Calu3 (cell line): ENCODE results near the gene MRPL57. TPM values are rescaled to one million over a fixed set of nuclear protein-coding genes. Genes with fewer than 3 reads are reported as not detected.
A peak's percentile ranks its signal among the peaks of the same experiment; 100 is the strongest.
"Not testable (repeated sequence)": the region's sequence is repeated elsewhere in the genome, so short reads cannot be mapped to it uniquely, and the experiment has no call there.

Experiments
- Bru-seq: library from RNA; stranded (reverse); fragments of 400-500 nt; gene quantifications from one replicate; lab custom pipeline; 2021; lab: Mats Ljungman, UMichigan
- BruChase-seq, 2 experiments: library from RNA; stranded (reverse); fragments of 400-500 nt; gene quantifications; one replicate each; lab custom pipeline; 2021; lab: Mats Ljungman, UMichigan
- BruUV-seq: library from RNA; stranded (reverse); fragments of 400-500 nt; replicated peaks from 2 replicates; lab custom pipeline; 2021; lab: Mats Ljungman, UMichigan
- CTCF ChIA-PET: fragments of 300-600 bp; sonication (Branson Sonifier 250); formaldehyde crosslinking; loops from one replicate; lab custom pipeline; 2022; ENCODE audit warnings: antibody characterized with exemption; lab: Charles Lee
- DNase-seq: peaks from one replicate; pipeline ENCODE4 v3.0.0; 2022
- H3K27ac Mint-ChIP-seq: one replicate; pipeline ENCODE4 v1.8.0; 2022; ENCODE audit warnings: mixed read lengths; ENCODE audit not compliant: unreplicated experiment
- H3K27me3 Mint-ChIP-seq: one replicate; pipeline ENCODE4 v1.8.0; 2022; ENCODE audit warnings: mixed read lengths; ENCODE audit not compliant: unreplicated experiment
- H3K36me3 Mint-ChIP-seq: one replicate; pipeline ENCODE4 v1.8.0; 2022; ENCODE audit warnings: mild to moderate bottlenecking, moderate library complexity, mixed read lengths; ENCODE audit not compliant: insufficient read depth, unreplicated experiment
- H3K4me1 Mint-ChIP-seq: one replicate; pipeline ENCODE4 v1.8.0; 2022; ENCODE audit warnings: mild to moderate bottlenecking, low read depth, mixed read lengths; ENCODE audit not compliant: unreplicated experiment
- H3K4me3 Mint-ChIP-seq: one replicate; pipeline ENCODE4 v1.8.0; 2022; ENCODE audit warnings: mild to moderate bottlenecking, low read depth, moderate library complexity, mixed read lengths; ENCODE audit not compliant: unreplicated experiment
- H3K9me3 Mint-ChIP-seq: one replicate; pipeline ENCODE4 v1.8.0; 2022; ENCODE audit warnings: low read depth, mixed read lengths; ENCODE audit not compliant: unreplicated experiment
- CTCF ChIP-seq: fragments of 200-600 bp; IDR thresholded peaks from one replicate; pipeline ENCODE4 v1.8.0; 2022; ENCODE audit warnings: antibody characterized with exemption; ENCODE audit not compliant: unreplicated experiment
- intact Hi-C: fragments of 100-400 bp; cut with micrococcal nuclease; formaldehyde crosslinking; loops from one replicate; pipeline ENCODE4 v1.10.0; 2022; ENCODE audit not compliant: unreplicated experiment
- long read RNA-seq: library from polyadenylated mRNA; stranded (forward); transcript quantifications from one replicate; pipeline ENCODE4 v2.0.0, GENCODE V29; 2022
- total RNA-seq: library from RNA; stranded (reverse); gene quantifications from 2 replicates; pipeline ENCODE4 v1.2.3, GENCODE V29; 2022

Gene MRPL57
- total RNA-seq (15.1 and 15.2 TPM in 2 replicates), Bru-seq, nascent RNA (percentile 76 among the genes with signal in this experiment), BruChase-seq, experiment 1, labeled RNA remaining after a 6-hour chase (percentile 90 among the genes with signal in this experiment), BruChase-seq, experiment 2, labeled RNA remaining after a 2-hour chase (percentile 89 among the genes with signal in this experiment)
- long read RNA-seq, transcript MRPL57-201 (2 exons, 2,246 nt) = major isoform, 138 of 160 reads
- long read RNA-seq, partial matches to known transcripts = 0 of 160 reads
- long read RNA-seq, other reads (novel, unspliced or antisense) = 22 of 160 reads

GRCh38 chr13:21176215-21176981, at the start of gene MRPL57, which contains the start of gene SKA3:
TSS of gene MRPL57 (plus strand) at chr13:21176658. CDS start at chr13:21176917, 259 bp downstream.
TSS of gene SKA3 (minus strand) at chr13:21176552. CDS start at chr13:21176477, 75 bp downstream.
- Mint-ChIP-seq H3K36me3 (peaks cover 26% of the 10 kb centered on the region), H3K4me1 (no peaks in the 10 kb centered on the region), H3K9me3 (no peaks in the 10 kb centered on the region), H3K27ac (peak within 1 kb of the TSS; percentile 81), H3K4me3 (peak within 1 kb of the TSS; percentile 98), H3K27me3 (no peaks in the 10 kb centered on the region)
- no TSS peak for BruUV-seq
- TF ChIP-seq CTCF = no peak
- DNase-seq = peak; percentile 91
- intact Hi-C loops = loop anchor here (5.0 kb wide), 1 partner anchor 301 kb away; no protein-coding TSS in a partner anchor
- CTCF ChIA-PET = no interaction called here

GRCh38 chr13:21130116-21130515, 46.3 kb upstream of the MRPL57 start:
- no peak for DNase-seq
- intact Hi-C loops = loop anchor here (10.0 kb wide), 1 partner anchor 95 kb away; no protein-coding TSS in a partner anchor
- no peak for TF ChIP-seq CTCF
- BruUV-seq = no TSS peak
- Mint-ChIP-seq H3K36me3 (no peaks in the 10 kb centered on the region), H3K27me3 (no peaks in the 10 kb centered on the region), H3K4me1 (no peaks in the 10 kb centered on the region), H3K4me3 (no peak overlapping the region), H3K27ac (no peak overlapping the region), H3K9me3 (no peaks in the 10 kb centered on the region)
- CTCF ChIA-PET = no interaction called here

- no peak for DNase-seq
- CTCF ChIA-PET = interaction anchor here (1.0 kb wide), 1 partner anchor 190 kb away, joined by 6 read pairs; no protein-coding TSS in a partner anchor
- H3K27ac Mint-ChIP-seq = no peak overlapping the region
- no peaks in the 10 kb centered on the region for H3K9me3 Mint-ChIP-seq
- no peaks in the 10 kb centered on the region for H3K4me1 Mint-ChIP-seq
- BruUV-seq = no TSS peak
- H3K4me3 Mint-ChIP-seq = no peak overlapping the region
- intact Hi-C loops = loop anchor here (10.0 kb wide), 1 partner anchor 98 kb away; no protein-coding TSS in a partner anchor
- H3K36me3 Mint-ChIP-seq = no peaks in the 10 kb centered on the region
- H3K27me3 Mint-ChIP-seq = no peaks in the 10 kb centered on the region
- TF ChIP-seq CTCF = no peak
Measured at GRCh38 chr13:21133077-21133476, 43.4 kb upstream of the MRPL57 start.

- no peaks in the 10 kb centered on the region for H3K4me1 Mint-ChIP-seq
- H3K9me3 Mint-ChIP-seq = no peaks in the 10 kb centered on the region
- intact Hi-C loops = loop anchor here (1.0 to 10.0 kb wide), 3 partner anchors 24 to 192 kb away; no protein-coding TSS in a partner anchor
- no peak overlapping the region for H3K4me3 Mint-ChIP-seq
- no peak for DNase-seq
- no TSS peak for BruUV-seq
- CTCF ChIA-PET = no interaction called here
- H3K27ac Mint-ChIP-seq = no peak overlapping the region
- no peaks in the 10 kb centered on the region for H3K36me3 Mint-ChIP-seq
- no peak for TF ChIP-seq CTCF
- H3K27me3 Mint-ChIP-seq = no peaks in the 10 kb centered on the region
Measured at GRCh38 chr13:21134475-21134874, 42.0 kb upstream of the MRPL57 start.

- H3K27me3 Mint-ChIP-seq, H3K4me1 Mint-ChIP-seq, DNase-seq, H3K4me3 Mint-ChIP-seq, H3K9me3 Mint-ChIP-seq, BruUV-seq, H3K27ac Mint-ChIP-seq, CTCF ChIA-PET: not testable (repeated sequence)
- intact Hi-C loops = loop anchor here (2.0 to 10.0 kb wide), 2 partner anchors 101 to 193 kb away; no protein-coding TSS in a partner anchor
- peaks cover 13% of the 10 kb centered on the region for H3K36me3 Mint-ChIP-seq
Measured at GRCh38 chr13:21135833-21136232, 40.6 kb upstream of the MRPL57 start.
